Effector CD8-positive, alpha-beta T cell (primary cell): ENCODE data around the gene KIFC3.
"Not testable (repeated sequence)": the region's sequence is repeated elsewhere in the genome, so short reads cannot be mapped to it uniquely, and the experiment has no call there.

ENCODE experiments used
- DNase-seq: peaks from one replicate; lab custom pipeline; 2025; lab: John Stamatoyannopoulos, UW

Gene KIFC3

DNA sequence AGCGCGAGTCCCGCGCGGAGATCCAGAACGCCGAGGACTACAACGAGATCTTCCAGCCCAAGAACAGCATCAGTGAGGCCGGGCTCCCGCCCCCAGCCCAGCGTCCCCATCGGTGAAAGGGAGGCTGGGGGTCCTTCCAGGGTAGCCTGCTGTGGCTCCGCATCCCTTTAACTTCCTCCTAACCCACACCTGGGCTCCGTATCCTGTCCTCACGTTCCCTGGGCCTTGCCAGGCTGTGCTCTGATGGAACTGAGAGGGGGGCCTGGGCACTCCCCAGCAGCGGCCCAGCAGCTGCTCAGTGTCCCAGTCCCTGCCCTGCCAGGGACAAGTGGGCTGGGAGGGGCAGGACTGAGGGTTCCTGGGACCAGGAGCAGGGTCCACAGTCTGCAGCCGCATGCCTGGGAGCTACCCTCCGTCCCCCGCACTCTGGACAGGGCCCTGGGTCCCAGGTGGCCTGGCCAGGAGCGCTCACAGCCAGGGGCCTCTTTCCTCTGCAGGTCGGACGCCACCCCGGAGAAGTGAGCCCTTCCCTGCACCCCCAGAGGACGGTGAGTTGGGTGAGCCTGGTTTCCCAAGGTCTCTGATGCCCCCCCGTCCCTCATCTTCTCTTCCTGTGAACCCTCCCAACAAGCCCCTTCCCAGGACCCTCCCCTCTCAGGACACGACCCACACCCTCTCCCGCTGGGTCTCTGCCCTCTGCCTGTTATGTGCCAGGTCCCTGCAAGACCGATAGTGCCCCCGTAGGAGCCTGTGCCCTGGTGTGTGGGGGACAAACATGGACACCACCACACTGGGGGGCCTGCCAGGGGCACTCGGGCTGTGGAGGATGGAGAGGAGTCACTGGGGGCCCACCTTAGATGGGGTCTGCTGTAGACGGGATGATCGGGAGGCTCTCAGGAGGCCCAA, 48.6 kb downstream of the KIFC3 start:
- DNase-seq, result no peak

DNA sequence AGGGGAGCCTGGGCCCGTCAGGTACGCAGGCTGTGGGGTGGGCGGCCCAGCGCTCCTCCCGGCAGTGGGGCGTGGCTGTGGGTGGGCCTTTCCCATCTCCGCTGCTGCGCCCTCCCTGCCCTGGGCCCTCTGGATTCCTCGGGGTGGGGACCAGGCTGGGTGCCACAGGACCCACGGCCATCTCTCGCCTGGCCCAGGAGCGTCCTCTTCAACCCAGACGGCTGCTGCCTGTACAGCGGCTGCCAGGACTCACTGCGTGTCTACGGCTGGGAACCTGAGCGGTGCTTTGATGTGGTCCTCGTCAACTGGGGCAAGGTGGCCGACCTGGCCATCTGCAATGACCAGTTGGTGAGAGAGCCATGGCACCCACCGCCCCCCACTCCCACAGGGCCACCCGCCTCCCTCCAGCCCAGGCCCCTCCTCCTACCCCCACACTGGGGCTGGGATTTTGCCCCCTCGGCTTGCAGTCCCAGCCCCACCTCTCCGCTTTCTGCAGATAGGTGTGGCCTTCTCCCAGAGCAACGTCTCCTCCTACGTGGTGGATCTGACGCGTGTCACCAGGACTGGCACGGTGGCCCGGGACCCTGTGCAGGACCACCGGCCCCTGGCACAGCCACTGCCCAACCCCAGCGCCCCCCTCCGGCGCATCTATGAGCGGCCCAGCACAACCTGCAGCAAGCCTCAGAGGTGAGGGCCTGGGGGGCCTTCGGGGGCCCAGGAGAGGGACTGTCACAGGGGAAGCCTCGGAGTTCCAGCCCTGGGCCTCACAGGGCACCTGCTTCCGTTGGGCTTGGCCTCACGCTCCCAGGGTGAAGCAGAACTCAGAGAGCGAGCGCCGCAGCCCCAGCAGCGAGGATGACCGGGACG, 49.5 kb downstream of the KIFC3 start:
- DNase-seq, result no peak

DNA sequence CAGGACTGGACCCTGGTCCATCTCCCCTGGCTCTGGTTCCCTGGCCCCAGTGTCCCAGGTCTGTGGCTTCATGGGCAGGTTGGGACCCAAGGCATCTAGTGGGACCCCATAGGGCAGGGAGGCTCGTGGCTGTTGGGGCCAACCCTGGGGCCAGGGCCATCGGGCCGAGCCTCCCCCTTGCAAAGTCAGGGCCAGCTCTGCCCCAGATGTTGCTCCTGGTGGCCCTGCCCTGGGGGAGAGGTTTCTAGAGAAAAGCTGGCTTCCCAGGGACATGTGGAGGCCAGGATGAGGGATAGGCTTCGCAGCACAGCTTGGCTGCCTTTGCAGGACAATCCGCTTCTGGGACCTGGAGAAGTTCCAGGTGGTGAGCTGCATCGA, 50.1 kb downstream of the KIFC3 start:
- no peak for DNase-seq

DNA sequence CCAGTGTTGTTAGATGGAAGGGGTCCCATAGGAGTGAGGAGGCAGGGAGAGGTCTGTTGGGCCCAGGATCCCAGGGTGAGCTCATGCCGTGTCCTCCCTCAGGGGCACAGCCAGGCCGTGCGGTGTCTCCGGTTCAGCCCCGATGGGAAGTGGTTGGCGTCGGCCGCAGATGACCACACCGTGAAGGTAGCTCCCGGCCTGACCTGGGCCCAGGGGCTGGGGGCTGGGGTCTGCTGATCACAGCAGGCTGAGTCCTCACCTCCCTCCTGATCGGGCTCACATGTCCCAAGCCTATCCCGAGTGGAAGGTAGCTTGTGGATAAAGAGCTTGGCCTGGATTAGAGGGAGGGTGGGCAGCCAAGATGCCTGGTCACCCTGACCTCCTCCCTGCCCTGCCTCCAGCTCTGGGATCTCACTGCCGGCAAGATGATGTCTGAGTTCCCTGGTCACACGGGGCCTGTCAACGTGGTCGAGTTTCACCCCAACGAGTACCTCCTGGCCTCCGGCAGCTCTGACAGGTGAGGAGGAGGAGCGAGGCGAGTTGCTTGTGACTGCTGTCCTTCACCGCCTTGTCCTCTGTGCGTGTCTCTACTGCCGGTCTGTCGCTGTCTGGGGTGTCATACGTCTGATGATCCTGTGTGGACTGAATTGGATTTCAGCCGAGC, 50.6 kb downstream of the KIFC3 start:
- no peak for DNase-seq

DNA sequence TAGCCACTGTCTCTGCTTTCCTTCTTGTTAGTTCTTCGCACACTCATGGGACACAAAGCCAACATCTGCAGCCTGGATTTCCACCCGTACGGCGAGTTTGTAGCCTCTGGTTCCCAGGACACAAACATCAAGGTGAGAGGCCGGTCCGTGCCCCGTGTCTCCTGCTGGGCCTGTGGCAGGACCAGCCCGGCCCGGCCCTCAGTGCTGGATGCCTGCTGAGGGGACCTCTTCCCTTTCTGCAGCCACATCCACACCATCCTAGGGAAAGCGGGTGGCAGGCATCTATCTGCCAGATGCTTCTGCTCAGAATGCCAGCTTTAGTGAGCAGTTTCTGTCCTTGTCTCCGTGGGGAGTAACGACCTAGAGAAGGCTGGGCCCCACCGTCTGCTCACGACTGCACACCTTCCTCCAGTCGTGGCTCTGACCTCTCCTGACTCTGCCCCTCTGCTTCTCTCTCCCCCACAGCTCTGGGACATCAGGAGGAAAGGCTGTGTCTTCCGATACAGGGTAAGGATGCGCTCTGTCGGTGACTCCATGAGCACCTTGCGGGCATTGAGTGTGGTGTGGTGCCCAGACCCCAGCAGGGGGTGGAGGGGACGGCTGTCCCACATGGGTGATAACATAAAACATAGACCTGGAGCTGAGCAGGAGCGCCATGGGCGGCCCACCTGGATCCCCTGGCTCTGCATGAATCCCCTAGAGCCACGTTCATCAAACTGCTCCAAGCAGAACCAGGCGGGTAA, 51.3 kb downstream of the KIFC3 start:
- no peak for DNase-seq

DNA sequence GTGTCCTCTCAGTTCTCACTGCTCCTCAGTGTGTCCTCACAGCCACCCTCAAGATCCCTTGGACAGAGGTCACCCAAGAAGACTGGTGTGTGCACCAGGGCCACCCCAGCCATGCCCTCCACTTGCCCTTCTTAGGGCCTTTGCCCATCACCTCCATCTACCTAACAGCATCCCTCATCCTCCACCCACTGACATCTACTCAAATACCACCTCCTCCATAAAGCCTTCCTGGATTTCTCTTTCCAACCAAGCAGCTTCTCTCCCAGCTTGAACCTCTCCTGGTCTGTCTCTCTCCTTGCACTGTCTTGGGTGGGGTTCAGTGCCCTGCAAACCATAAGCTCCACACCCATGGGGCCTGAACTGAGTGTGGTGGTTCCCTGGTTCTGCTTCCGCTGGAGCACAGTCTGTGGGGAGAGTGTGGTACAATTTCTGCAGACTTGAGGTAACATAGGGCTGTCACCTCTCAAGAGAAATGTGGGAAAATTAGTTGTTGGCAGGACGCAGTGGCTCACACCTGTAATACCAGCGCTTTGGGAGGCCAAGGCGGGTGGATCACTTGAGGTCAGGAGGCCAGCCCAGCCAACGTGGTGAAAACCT, 52.3 kb downstream of the KIFC3 start:
- no peak for DNase-seq

DNA sequence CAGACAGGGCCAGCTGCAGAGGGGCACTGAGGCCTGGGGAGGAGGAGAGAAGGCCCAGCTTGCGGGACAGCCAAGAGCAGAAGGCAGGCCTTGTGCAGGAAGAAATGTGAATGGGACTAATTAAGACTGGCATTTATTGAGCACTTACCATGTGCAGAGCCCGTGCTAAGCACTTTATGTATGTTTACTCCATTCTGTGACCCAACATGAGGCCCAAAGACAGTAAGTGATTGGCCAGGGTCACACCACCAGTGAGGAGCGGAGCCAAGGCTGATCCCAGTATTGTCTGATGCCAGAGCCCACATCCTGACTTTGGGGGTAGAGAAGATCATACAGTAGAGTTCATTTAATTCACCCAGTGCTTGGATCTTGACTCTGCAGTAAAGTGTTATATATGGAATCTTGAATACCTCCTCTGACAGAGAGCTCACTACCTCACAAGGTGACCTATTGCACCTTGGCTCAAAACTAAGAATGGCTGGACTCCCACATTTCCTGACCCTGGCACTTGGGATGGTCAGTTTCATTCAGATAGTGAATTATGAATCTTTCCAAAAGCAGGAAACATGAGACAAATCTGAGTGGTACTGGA, 53.1 kb downstream of the KIFC3 start:
- DNase-seq, result no peak

DNA sequence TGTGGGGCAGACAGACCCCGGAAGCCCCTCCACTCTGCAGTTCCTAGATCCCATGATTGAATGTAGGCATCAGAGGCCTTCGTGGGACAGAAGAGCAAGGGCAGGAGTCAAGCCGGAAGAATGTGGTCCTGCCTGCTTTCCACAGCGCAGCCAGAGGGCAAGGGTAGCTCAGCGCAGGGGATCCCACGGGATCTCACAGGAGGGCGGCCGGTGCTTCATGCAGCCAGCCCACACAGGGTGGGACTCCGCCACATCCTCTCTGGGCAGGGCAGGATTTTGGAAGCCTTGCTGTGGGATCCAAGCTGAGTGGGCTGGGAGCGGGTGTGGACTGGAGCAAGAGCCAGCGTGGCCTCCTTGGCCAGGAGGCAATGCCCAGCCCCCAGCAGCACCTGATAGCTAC, 53.7 kb downstream of the KIFC3 start:
- DNase-seq, result no peak

DNA sequence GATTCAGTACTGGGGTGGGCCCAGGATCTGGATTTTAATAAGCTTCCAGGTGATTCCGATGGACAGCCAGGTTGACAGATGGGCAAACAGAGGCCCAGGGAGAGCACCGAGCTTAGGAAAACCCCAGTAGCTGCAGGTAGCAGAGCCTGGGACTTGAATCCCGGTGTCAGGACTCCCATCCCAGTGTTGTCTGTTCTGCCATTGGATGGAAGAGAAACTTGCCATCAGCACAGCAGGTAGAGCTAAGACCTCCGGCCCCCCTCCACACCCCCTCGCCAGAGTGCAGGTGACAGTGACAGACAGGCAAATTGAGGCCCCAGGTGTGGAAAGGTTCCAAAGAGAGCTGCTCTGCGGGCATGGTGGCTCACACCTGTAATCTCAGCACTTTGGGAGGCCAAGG, 54.3 kb downstream of the KIFC3 start:
- no peak for DNase-seq

DNA sequence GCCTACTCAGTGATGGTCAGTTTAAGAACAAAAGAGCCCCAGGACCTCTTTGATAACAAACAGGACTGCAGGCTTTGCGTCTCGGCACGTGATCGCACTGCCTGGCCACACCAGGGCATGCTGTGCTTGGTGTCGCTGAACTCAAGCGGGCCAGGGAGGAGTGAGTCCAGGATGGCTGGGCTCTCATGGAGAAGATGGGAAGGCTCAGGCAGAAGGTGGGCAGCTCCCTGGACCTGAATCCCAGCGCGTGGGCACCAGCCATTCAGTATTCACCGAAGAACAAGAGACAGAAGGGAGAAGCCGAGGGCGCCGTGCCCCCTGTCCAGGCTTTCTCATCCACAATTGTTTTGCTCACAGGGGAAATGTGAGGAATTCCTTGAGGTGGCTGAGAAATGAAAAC, 54.8 kb downstream of the KIFC3 start:
- DNase-seq, result no peak

DNA sequence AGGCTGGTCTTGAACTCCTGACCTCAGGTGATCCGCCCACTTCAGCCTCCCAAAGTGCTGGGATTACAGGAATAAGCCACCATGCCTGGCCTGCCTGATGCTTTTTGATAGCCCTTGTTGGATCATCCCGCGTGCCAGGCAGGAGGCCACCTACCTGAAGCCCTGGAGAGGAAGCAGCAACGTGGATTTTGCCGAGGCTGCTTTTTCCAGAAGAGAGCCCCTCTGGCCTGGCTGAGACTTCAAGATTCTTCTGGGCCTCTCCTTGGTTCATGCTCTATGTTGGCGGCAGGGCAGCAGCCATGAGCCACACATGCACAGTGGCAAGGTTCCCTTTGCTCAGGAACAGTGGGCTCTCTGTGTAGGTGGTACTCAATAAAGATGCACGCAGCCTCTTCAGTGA, 55.2 kb downstream of the KIFC3 start:
- no peak for DNase-seq

DNA sequence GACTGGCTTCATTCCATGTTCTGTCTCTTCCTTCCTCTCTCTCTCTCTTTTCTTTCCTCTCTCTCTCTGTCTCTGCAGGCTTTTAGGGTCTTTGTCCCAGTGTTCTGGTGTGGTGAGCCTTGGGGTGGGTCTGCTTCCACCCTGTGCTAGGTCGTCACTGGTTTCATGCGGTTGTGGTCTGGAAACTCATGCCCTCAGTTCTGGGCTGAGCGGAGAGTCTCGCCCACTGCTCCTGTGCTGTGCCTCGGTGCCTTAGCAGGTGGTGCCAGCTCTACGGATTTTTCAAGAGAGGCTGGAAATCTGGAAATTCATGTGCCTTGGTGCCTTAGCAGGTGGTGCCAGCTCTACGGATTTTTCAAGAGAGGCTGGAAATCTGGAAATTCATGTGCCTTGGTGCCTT, 56.0 kb downstream of the KIFC3 start:
- DNase-seq, result not testable (repeated sequence)

DNA sequence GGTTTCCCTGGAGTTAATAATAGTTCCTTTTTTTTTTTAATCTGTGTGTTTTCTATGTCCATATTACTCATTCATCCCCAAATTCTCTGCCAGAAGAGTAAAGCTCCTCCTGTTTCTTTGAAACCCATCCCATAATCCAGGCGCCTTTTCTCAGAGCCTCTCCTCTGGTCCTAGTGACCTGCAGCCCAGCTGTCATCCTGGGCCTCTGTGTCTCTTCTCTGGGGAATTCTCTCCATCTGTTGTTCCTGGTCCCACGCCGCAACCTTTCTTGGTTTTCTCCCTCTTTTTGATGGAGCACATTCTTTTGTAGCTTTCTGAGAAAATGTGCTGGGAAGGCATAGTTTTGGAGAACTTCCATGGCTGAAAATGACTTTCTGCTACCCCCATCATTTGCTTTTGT, 56.5 kb downstream of the KIFC3 start:
- no peak for DNase-seq

DNA sequence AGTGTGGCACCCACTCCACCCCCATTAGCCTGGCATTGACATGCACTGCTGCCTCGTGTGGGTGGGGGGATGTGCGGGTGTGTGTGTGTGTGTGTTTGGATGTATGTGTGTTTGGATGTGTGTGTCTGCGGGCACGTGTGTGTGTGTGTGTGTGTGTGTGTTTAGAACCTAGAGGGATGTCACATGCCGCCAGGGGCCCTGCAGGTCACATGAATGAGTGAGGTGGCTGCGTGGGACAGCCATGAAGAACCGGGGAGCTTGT, 57.7 kb downstream of the KIFC3 start:
- no peak for DNase-seq

DNA sequence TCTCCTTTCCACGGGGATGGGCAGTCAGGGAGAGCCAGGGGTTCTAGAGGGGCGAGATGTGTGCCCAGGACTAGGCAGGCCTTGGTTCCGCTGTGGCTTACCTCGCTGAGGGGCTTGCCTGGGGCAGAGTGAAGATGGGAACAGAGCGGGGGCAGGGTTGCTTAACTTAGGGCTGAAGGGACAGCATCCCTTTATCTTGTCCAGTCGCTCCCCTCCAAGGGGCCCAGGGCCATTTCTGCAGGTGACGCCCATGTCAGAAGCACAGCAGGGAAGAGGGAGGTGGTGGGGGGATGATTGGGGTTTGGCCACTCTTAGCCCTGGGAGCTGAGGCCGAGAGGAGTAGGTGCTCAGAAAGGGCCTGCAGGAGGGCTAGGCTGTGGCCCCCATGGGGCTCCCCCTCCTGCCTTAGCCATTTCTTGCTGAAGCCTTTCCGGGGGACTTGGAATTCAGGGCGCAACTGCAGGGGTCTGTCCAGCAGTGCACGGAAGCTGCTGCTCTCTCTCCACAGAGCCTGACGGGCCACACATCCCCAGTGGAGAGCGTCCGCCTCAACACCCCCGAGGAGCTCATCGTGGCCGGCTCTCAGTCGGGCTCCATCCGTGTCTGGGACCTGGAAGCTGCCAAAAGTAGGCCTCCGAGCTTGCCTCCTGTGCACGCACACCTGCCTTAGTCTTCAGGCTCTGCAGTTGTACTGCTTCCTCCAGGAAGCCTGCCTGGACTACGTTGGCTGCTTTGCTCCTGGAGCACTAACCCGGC, 58.2 kb downstream of the KIFC3 start:
- no peak for DNase-seq

DNA sequence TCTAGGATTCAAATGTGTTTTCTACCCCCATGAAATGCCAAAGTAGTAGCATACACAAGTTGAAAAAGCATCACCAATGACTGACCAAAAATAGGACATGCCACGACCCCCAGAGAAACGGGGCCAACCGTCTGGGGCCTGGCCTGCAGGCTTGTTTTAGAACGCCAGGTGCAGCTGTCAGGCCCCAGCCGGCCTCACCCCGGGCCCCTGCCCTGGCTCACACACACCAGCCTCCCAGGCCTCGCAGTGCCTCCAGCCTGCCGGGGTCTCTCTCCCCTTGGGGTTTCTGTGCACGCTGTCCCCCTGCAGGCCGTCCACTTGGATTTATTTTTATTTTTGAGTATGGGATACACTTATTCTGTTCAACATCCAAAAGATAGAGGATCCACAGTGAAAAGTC, 58.8 kb downstream of the KIFC3 start:
- DNase-seq, result no peak

DNA sequence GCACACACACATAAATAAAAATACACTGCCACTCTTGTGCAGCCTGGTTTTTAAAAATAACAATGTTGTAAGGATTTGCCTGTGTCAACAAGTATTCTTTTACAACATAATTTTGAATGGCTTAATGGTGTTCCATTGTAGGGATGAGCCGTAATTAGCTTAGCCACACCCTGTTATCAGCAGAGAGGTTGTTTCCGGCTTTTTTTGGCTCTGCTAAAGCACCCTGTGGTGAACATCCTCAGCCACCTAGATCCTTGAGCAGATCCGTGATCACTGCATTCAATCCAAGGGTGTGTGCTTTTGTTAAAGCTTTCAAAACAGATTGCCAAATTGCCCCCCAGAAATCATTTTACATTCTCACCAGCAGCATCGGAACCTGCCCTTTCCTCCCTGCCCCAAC, 59.7 kb downstream of the KIFC3 start:
- DNase-seq, result no peak

DNA sequence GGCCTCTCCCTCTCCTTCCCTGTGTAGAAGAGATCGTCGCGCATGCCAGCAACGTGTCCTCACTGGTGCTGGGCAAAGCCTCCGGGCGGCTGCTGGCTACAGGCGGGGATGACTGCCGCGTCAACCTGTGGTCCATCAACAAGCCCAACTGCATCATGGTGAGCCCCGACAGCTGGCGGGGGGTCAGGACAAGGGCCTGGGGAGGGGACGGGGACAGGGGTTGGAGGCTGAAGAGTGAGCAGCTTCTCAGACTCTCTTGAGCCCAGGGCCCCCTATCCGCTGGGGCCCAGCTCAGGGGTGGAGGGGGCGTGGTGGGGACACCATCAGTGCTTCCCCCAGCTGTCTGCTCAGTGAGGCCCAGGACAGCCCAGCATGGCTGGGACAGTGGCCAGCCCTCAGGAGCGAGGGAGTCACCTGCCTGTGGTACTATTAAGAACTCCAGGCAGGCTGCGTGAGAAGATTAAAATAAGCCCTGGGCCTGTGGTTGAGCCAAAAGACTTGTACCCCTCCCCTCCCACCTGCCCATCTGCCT, 60.6 kb downstream of the KIFC3 start:
- DNase-seq, result no peak

DNA sequence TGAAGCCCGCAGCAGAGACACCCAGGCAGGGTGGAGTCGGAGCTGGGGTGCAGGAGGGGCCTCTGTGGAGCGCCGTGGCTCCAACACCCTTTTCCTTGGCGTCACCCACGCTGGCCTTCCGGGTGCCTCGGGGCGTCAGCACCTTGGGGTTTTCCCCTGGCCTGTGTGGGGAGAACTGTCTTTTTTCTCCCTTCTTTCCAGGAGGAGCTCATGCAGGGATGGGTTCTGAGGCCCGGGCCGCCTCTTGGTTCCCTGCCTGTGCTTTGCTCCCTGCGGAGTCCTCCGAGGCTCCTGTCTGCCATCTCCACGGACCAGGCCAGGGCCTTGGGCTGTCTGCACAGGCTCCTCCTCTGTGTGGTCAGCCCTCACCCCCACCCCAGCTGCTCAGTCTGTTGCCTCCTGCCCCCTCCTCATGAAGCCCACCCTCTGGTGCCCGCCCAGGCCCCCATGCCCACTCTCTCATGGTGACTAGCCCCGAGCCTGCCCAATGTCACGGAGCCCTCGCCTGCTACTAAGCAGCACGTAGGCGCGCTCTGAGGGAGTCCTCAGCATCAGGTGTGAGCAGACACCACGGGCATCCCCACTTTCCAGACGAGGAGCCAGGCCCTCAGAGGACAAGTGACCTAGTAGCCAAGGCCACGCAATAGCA, 61.7 kb downstream of the KIFC3 start:
- DNase-seq, result no peak
